DND-41 (cell line): ENCODE data around the gene COA1.

ENCODE experiments used
- ATAC-seq: fragments of 200-7000 bp; cut with Tn5 transposase; 3 replicates; pipeline ENCODE4 v1.9.1; 2021; ENCODE audit warnings: low read depth; ENCODE audit not compliant: insufficient read depth
- DNase-seq: peaks from one replicate; pipeline ENCODE4 v3.0.0-alpha.2; 2020
- H2AFZ ChIP-seq: 2 replicates; pipeline ENCODE4 v1.6.0; 2012; ENCODE audit warnings: low read depth, low read length
- H3K27ac ChIP-seq: 2 replicates; pipeline ENCODE4 v1.5.1; 2012; ENCODE audit warnings: low read length, inconsistent platforms
- H3K27me3 ChIP-seq: fragments of 200-600 bp; sonication (generic); 2 replicates; pipeline ENCODE4 v1.6.0; 2012; ENCODE audit warnings: low read length, mild to moderate bottlenecking, inconsistent platforms; ENCODE audit not compliant: insufficient read depth, poor library complexity
- H3K36me3 ChIP-seq: 2 replicates; pipeline ENCODE4 v1.5.1; 2012; ENCODE audit warnings: low read length, inconsistent platforms; ENCODE audit not compliant: insufficient read depth
- H3K4me1 ChIP-seq: 2 replicates; pipeline ENCODE4 v1.5.1; 2012; ENCODE audit warnings: mild to moderate bottlenecking, low read length; ENCODE audit not compliant: insufficient read depth
- H3K4me2 ChIP-seq: 2 replicates; pipeline ENCODE4 v1.6.0; 2012; ENCODE audit warnings: mild to moderate bottlenecking, moderate library complexity, low read length, inconsistent platforms; ENCODE audit not compliant: insufficient read depth
- H3K4me3 ChIP-seq, 2 experiments: fragments of 200-600 bp in 1 of 2; shearing (Covaris generic) in 1 of 2; 2 replicates each; pipeline ENCODE4 v1.5.1; 2012 to 2016; ENCODE audit warnings: inconsistent platforms in 2 of 2, low read length in 2 of 2, mild to moderate bottlenecking in 2 of 2, low read depth in 1 of 2, moderate library complexity in 1 of 2
- H3K79me2 ChIP-seq: 2 replicates; pipeline ENCODE4 v1.6.0; 2012; ENCODE audit warnings: low read length, inconsistent platforms; ENCODE audit not compliant: insufficient read depth
- H3K9ac ChIP-seq: 2 replicates; pipeline ENCODE4 v1.6.0; 2012; ENCODE audit warnings: low read depth, mild to moderate bottlenecking, inconsistent platforms, low read length, moderate library complexity
- H3K9me3 ChIP-seq: 2 replicates; pipeline ENCODE4 v1.5.1; 2012; ENCODE audit warnings: low read length, moderate library complexity, mild to moderate bottlenecking, inconsistent platforms; ENCODE audit not compliant: insufficient read depth, severe bottlenecking
- H4K20me1 ChIP-seq: 2 replicates; pipeline ENCODE4 v1.6.0; 2012; ENCODE audit warnings: low read length; ENCODE audit not compliant: insufficient read depth
- CTCF ChIP-seq: IDR thresholded peaks from 2 replicates; pipeline ENCODE4 v1.5.1; 2012; ENCODE audit warnings: borderline replicate concordance, low read length, moderate library complexity, mild to moderate bottlenecking; ENCODE audit not compliant: poor library complexity, severe bottlenecking; ENCODE audit errors: extremely low read depth
- EZH2 ChIP-seq: IDR thresholded peaks from 3 replicates; pipeline ENCODE4 v1.6.1; 2012; ENCODE audit warnings: borderline replicate concordance, low read depth, mild to moderate bottlenecking, moderate library complexity, low read length, inconsistent platforms; ENCODE audit not compliant: severe bottlenecking

The COA1 gene

GRCh38 chr7:43753271-43753810 is 24.0 kb upstream of the COA1 start:
- Histone ChIP-seq H3K9me3 (no peaks in the 10 kb centered on the region), H2AFZ (no peak overlapping the region), H3K4me3 (no peak overlapping the region), H3K27ac (no peak overlapping the region), H3K4me2 (no peak overlapping the region), H3K9ac (no peak overlapping the region), H3K27me3 (no peaks in the 10 kb centered on the region), H4K20me1 (no peaks in the 10 kb centered on the region), H3K36me3 (no peaks in the 10 kb centered on the region), H3K4me1 (peaks cover 14% of the 10 kb centered on the region), H3K79me2 (no peaks in the 10 kb centered on the region)
- DNase-seq = no peak
- ATAC-seq = no peak
- TF ChIP-seq CTCF = no peak
- no peak for TF ChIP-seq EZH2

- ATAC-seq (no peak), DNase-seq (no peak)
- Histone ChIP-seq H3K4me1 (peaks cover 4% of the 10 kb centered on the region; the same call in 1 of the 2 replicates), H2AFZ (no peak overlapping the region), H3K4me3 (no peak overlapping the region), H3K27me3 (no peaks in the 10 kb centered on the region), H4K20me1 (no peaks in the 10 kb centered on the region), H3K4me2 (no peak overlapping the region), H3K27ac (no peak overlapping the region), H3K79me2 (no peaks in the 10 kb centered on the region), H3K36me3 (no peaks in the 10 kb centered on the region), H3K9me3 (no peaks in the 10 kb centered on the region), H3K9ac (no peak overlapping the region)
- TF ChIP-seq EZH2 = no peak
These were observed 23.1 kb upstream of the COA1 start for GRCh38 chr7:43752411-43752810.

GRCh38 chr7:43750016-43750887 is 20.9 kb upstream of the COA1 start:
- Histone ChIP-seq H4K20me1 (no peaks in the 10 kb centered on the region), H3K79me2 (no peaks in the 10 kb centered on the region), H3K4me2 (no peak overlapping the region), H2AFZ (no peak overlapping the region), H3K9me3 (no peaks in the 10 kb centered on the region), H3K27me3 (no peaks in the 10 kb centered on the region), H3K4me1 (no peaks in the 10 kb centered on the region), H3K27ac (no peak overlapping the region), H3K9ac (no peak overlapping the region), H3K36me3 (no peaks in the 10 kb centered on the region), H3K4me3 (no peak overlapping the region)
- TF ChIP-seq EZH2 (no peak), CTCF (no peak)
- ATAC-seq (peak; percentile 54; the same call in 2 of the 3 replicates), DNase-seq (no peak)

GRCh38 chr7:43749383-43749940 is 20.1 kb upstream of the COA1 start:
- ATAC-seq (no peak), DNase-seq (no peak)
- Histone ChIP-seq H3K4me3 (no peak overlapping the region), H2AFZ (no peak overlapping the region), H4K20me1 (no peaks in the 10 kb centered on the region), H3K4me2 (no peak overlapping the region), H3K36me3 (no peaks in the 10 kb centered on the region), H3K27ac (no peak overlapping the region), H3K27me3 (no peaks in the 10 kb centered on the region), H3K79me2 (no peaks in the 10 kb centered on the region), H3K4me1 (no peaks in the 10 kb centered on the region), H3K9ac (no peak overlapping the region), H3K9me3 (no peaks in the 10 kb centered on the region)
- no peak for TF ChIP-seq EZH2
- TF ChIP-seq CTCF = no peak
